ENCODE data around the gene C1orf226.

DNA sequence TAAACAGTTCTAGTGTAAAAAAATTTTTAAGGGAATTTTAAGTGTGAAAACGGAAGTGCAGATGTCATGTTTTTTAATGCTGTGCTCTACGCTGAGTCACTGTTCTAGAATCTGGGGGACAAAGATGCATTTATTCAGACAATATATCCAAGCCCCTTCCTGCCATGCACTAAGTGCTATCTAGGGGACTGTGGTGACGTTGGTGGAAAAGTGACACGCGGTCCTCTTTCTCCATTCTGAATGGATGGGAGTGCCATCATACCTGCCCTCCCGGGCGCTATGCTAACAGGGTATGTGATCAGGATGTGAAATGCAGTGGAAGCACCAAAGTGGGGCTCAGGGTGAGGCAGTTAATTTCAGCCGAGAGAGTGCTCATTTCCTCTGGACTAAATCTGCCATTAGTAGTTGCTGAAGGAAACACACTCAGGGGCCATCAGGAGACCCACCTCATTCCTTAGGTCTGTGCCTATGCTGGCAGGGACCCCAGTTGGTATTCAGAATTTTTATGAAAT is 6.6 kb downstream of the C1orf226 start:
- TF ChIP-seq, protein P1, sequence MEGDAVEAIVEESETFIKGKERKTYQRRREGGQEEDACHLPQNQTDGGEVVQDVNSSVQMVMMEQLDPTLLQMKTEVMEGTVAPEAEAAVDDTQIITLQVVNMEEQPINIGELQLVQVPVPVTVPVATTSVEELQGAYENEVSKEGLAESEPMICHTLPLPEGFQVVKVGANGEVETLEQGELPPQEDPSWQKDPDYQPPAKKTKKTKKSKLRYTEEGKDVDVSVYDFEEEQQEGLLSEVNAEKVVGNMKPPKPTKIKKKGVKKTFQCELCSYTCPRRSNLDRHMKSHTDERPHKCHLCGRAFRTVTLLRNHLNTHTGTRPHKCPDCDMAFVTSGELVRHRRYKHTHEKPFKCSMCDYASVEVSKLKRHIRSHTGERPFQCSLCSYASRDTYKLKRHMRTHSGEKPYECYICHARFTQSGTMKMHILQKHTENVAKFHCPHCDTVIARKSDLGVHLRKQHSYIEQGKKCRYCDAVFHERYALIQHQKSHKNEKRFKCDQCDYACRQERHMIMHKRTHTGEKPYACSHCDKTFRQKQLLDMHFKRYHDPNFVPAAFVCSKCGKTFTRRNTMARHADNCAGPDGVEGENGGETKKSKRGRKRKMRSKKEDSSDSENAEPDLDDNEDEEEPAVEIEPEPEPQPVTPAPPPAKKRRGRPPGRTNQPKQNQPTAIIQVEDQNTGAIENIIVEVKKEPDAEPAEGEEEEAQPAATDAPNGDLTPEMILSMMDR (IDR thresholded peaks at IDR 0.05): no peak
- no peak for TF ChIP-seq POLR2A (IDR thresholded peaks at IDR 0.05)

All from heart left ventricle (tissue), 13 donors.